HCT116 (cell line): ENCODE measurements around the gene OAT. TPM values are rescaled to one million over a fixed set of nuclear protein-coding genes. Genes with fewer than 3 reads are reported as not detected.

Experiments used
- ATAC-seq: fragments of 200-7000 bp; cut with Tn5 transposase; 2 replicates; pipeline ENCODE4 v1.9.1; 2020; ENCODE audit warnings: mild to moderate bottlenecking, moderate library complexity
- BruUV-seq: library from RNA; stranded (reverse); fragments of 400-500 nt; replicated peaks from 2 replicates; lab custom pipeline; 2021; lab: Mats Ljungman, UMichigan
- CTCF ChIA-PET: fragments of 300-600 bp; sonication (Branson Sonifier 250); formaldehyde crosslinking; loops from one replicate; lab custom pipeline; 2021; ENCODE audit warnings: antibody characterized with exemption; lab: Charles Lee
- POLR2A ChIA-PET: fragments of 300-600, 350-600 bp; sonication (Branson Sonifier 250); formaldehyde crosslinking; loops from one replicate; lab custom pipeline; 2021; ENCODE audit warnings: antibody characterized with exemption; lab: Charles Lee
- RAD21 ChIA-PET, 2 experiments: fragments of 300-600 bp; sonication (Branson Sonifier 250); formaldehyde crosslinking; loops; one replicate each; lab custom pipeline; 2023; ENCODE audit warnings: low total read pairs in 2 of 2; ENCODE audit not compliant: uncharacterized antibody in 2 of 2, unreplicated experiment in 2 of 2, low non-redundant PET in 1 of 2; lab: Charles Lee
- DNase-seq: peaks from one replicate; pipeline ENCODE4 v3.0.0-alpha.2; 2010; ENCODE audit warnings: low read depth, low spot score
- H2AFZ ChIP-seq: fragments of 200-600 bp; shearing (Covaris generic), sonication (generic); 2 replicates; pipeline ENCODE4 v1.6.1; 2017; ENCODE audit warnings: low read depth, mixed run types, mixed read lengths, antibody characterized with exemption, low read length; ENCODE audit not compliant: poor library complexity, severe bottlenecking
- H3K27ac ChIP-seq: 2 replicates; pipeline ENCODE4 v1.5.1; 2012; ENCODE audit warnings: low read depth, low read length
- H3K27me3 ChIP-seq: fragments of 200-600 bp; sonication (generic); 2 replicates; pipeline ENCODE4 v1.6.1; 2016; ENCODE audit warnings: mixed run types, low read length, mixed read lengths; ENCODE audit not compliant: insufficient read depth
- H3K36me3 ChIP-seq, 2 experiments: fragments of 200-500 bp in 1 of 2; fragments of 200-600 bp in 1 of 2; sonication (Bioruptor generic) in 1 of 2; sonication (generic) in 1 of 2; 2 replicates each; pipeline versions ENCODE4 v1.5.1 to v1.6.1; 2014 to 2016; ENCODE audit warnings: low read length in 2 of 2, inconsistent platforms in 1 of 2, mixed read lengths in 1 of 2, mixed run types in 1 of 2; ENCODE audit not compliant: insufficient read depth in 2 of 2, control insufficient read depth in 1 of 2
- H3K4me1 ChIP-seq, 2 experiments: fragments of 200-600 bp in 1 of 2; sonication (generic) in 1 of 2; 2 replicates each; pipeline versions ENCODE4 v1.5.1 to v1.6.1; 2012 to 2017; ENCODE audit warnings: low read length in 2 of 2, inconsistent platforms in 1 of 2, mild to moderate bottlenecking in 1 of 2, mixed read lengths in 1 of 2, mixed run types in 1 of 2, moderate library complexity in 1 of 2; ENCODE audit not compliant: insufficient read depth in 2 of 2, control insufficient read depth in 1 of 2
- H3K4me2 ChIP-seq: fragments of 200-600 bp; sonication (generic); 2 replicates; pipeline ENCODE4 v1.6.1; 2017; ENCODE audit warnings: mixed run types, low read length, mixed read lengths
- H3K4me3 ChIP-seq, 2 experiments: fragments of 200-600 bp in 1 of 2; sonication (generic) in 1 of 2; replicated peaks in 1 of 2; 2 replicates each; pipeline ENCODE4 v1.5.1; 2011 to 2016; ENCODE audit warnings: low read length in 2 of 2, control low read depth in 1 of 2, low read depth in 1 of 2, mild to moderate bottlenecking in 1 of 2, mixed read lengths in 1 of 2, mixed run types in 1 of 2
- H3K79me2 ChIP-seq: fragments of 200-600 bp; sonication (generic); 2 replicates; pipeline ENCODE4 v1.6.1; 2017; ENCODE audit warnings: mild to moderate bottlenecking, mixed run types, low read length, moderate library complexity, mixed read lengths; ENCODE audit not compliant: insufficient read depth
- H3K9ac ChIP-seq: fragments of 200-600 bp; sonication (generic); 2 replicates; pipeline ENCODE4 v1.6.1; 2016; ENCODE audit warnings: low read length, mixed read lengths
- H3K9me2 ChIP-seq: fragments of 200-600 bp; sonication (generic), shearing (Covaris generic); 2 replicates; pipeline ENCODE4 v1.6.1; 2017; ENCODE audit warnings: mixed run types, mild to moderate bottlenecking, moderate library complexity; ENCODE audit not compliant: insufficient read depth
- H3K9me3 ChIP-seq, 2 experiments: fragments of 200-500 bp in 1 of 2; fragments of 200-600 bp in 1 of 2; sonication (Bioruptor generic) in 1 of 2; sonication (generic) in 1 of 2; 2 replicates each; pipeline ENCODE4 v1.6.1; 2014 to 2017; ENCODE audit warnings: low read length in 2 of 2, mixed read lengths in 2 of 2, inconsistent platforms in 1 of 2, low read depth in 1 of 2, mild to moderate bottlenecking in 1 of 2, mixed run types in 1 of 2, moderate library complexity in 1 of 2; ENCODE audit not compliant: control insufficient read depth in 1 of 2, insufficient read depth in 1 of 2
- H4K20me1 ChIP-seq: fragments of 200-600 bp; sonication (generic), shearing (Covaris generic); 2 replicates; pipeline ENCODE4 v1.6.1; 2017; ENCODE audit warnings: mixed run types, mild to moderate bottlenecking, moderate library complexity; ENCODE audit not compliant: insufficient read depth
- JUND ChIP-seq: IDR thresholded peaks from 2 replicates; pipeline ENCODE4 v1.6.1; 2012
- MAX ChIP-seq: IDR thresholded peaks from 2 replicates; pipeline ENCODE4 v1.6.1; 2012
- TCF7L2 ChIP-seq: IDR thresholded peaks from 2 replicates; pipeline ENCODE4 v1.7.0; 2011; ENCODE audit warnings: borderline replicate concordance, inconsistent platforms; ENCODE audit not compliant: insufficient read depth, insufficient read length; ENCODE audit errors: extremely low read depth
- intact Hi-C: fragments of 100-400 bp; cut with micrococcal nuclease; formaldehyde crosslinking; loops from 2 replicates; pipeline ENCODE4 v1.10.0; 2022
- total RNA-seq: library from RNA; stranded (reverse); gene quantifications from one replicate; pipeline ENCODE4 v1.2.1, GENCODE V29; 2021; ENCODE audit not compliant: unreplicated experiment
- TF ChIP-seq, protein P1 (sequence below): IDR thresholded peaks from 2 replicates; pipeline ENCODE4 v1.6.1; 2012

OAT gene
- total RNA-seq, 1 experiment from 2014 or later: 133 TPM

- RAD21 ChIA-PET: no interaction called here
- Histone ChIP-seq H3K4me3 (no peak overlapping the region), H3K79me2 (no peaks in the 10 kb centered on the region), H3K4me1 (peaks cover 6 to 40% of the 10 kb centered on the region in 2 experiments; a peak in 3 of 4 replicates), H3K9me2 (no peaks in the 10 kb centered on the region), H3K9ac (no peak overlapping the region), H3K27ac (no peak overlapping the region), H3K4me2 (no peak overlapping the region), H3K27me3 (no peaks in the 10 kb centered on the region), H4K20me1 (no peaks in the 10 kb centered on the region), H3K36me3 (no peaks in the 10 kb centered on the region), H3K9me3 (no peaks in the 10 kb centered on the region), H2AFZ (no peak overlapping the region)
- POLR2A ChIA-PET: interaction anchor here (2.0 kb wide), 1 partner anchor 41 kb away, joined by 10 read pairs; the partner anchor contains the start of gene OAT
- intact Hi-C loops: no loop called here
- no peak for TF ChIP-seq TCF7L2
- TF ChIP-seq JUND: no peak
- DNase-seq (no peak), ATAC-seq (no peak)
- BruUV-seq: no TSS peak
- CTCF ChIA-PET: interaction anchor here (1.1 to 1.9 kb wide), 2 partner anchors 12 to 465 kb away, joined by 3 to 4 read pairs; no protein-coding TSS in a partner anchor
Observed at GRCh38 chr10:124460144-124460543, 41.4 kb upstream of the OAT start.

- Histone ChIP-seq H4K20me1 (no peaks in the 10 kb centered on the region), H3K79me2 (no peaks in the 10 kb centered on the region), H3K9me2 (no peaks in the 10 kb centered on the region), H3K9ac (no peak overlapping the region), H3K27ac (no peak overlapping the region), H3K4me1 (peaks cover 6 to 33% of the 10 kb centered on the region in 2 experiments; a peak in 3 of 4 replicates), H3K4me2 (no peak overlapping the region), H3K27me3 (no peaks in the 10 kb centered on the region; the same call in 1 of the 2 replicates), H3K4me3 (no peak overlapping the region), H3K36me3 (no peaks in the 10 kb centered on the region), H3K9me3 (no peaks in the 10 kb centered on the region), H2AFZ (no peak overlapping the region)
- intact Hi-C loops: no loop called here
- no TSS peak for BruUV-seq
- ChIA-PET RAD21 (no interaction called here), CTCF (no interaction called here), POLR2A (no interaction called here)
- peak; percentile 25; the same call in 1 of the 2 replicates for TF ChIP-seq MAX
- TF ChIP-seq, protein P1, sequence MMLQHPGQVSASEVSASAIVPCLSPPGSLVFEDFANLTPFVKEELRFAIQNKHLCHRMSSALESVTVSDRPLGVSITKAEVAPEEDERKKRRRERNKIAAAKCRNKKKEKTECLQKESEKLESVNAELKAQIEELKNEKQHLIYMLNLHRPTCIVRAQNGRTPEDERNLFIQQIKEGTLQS: no peak
- DNase-seq (no peak), ATAC-seq (no peak)
Observed at GRCh38 chr10:124459395-124459794, 40.7 kb upstream of the OAT start.
